H1 (cell line): Measurements from ENCODE around the gene DUOX1. TPM values are rescaled to one million over a fixed set of nuclear protein-coding genes. Genes with fewer than 3 reads are reported as not detected.
"Not testable (repeated sequence)": the region's sequence is repeated elsewhere in the genome, so short reads cannot be mapped to it uniquely, and the experiment has no call there.

ENCODE experiments used
- CTCF ChIA-PET: fragments of 300-600 bp; sonication (Branson Sonifier 250); formaldehyde crosslinking; loops from one replicate; lab custom pipeline; 2021; ENCODE audit not compliant: partially characterized antibody; lab: Charles Lee
- POLR2A ChIA-PET: fragments of 300-600 bp; sonication (Branson Sonifier 250); formaldehyde crosslinking; loops from one replicate; lab custom pipeline; 2021; ENCODE audit warnings: inconsistent platforms; ENCODE audit not compliant: partially characterized antibody; lab: Charles Lee
- DNase-seq, 2 experiments: peaks; one replicate each; pipeline versions ENCODE4 v3.0.0 to v3.0.0-alpha.2; 2010 to 2022; ENCODE audit warnings: low spot score in 2 of 2, low read depth in 1 of 2, mixed read lengths in 1 of 2
- FAIRE-seq: peaks from 2 replicates; lab custom pipeline; 2011; peaks lifted over from hg19 to GRCh38; lab: Jason Lieb, UNC
- H2AFZ ChIP-seq: 2 replicates; pipeline ENCODE4 v1.8.1; 2012; ENCODE audit warnings: low read length, inconsistent platforms
- H2AK5ac ChIP-seq: 2 replicates; pipeline ENCODE4 v1.6.1; 2013; ENCODE audit warnings: low read depth, low read length
- H2BK120ac ChIP-seq: replicated peaks from 2 replicates; pipeline ENCODE3; 2013; ENCODE audit warnings: low read depth, low read length, inconsistent platforms
- H2BK12ac ChIP-seq: 2 replicates; pipeline ENCODE4 v1.6.1; 2013; ENCODE audit warnings: low read depth, low read length
- H2BK15ac ChIP-seq: 2 replicates; pipeline ENCODE4 v1.6.1; 2013; ENCODE audit warnings: low read length
- H2BK20ac ChIP-seq: 2 replicates; pipeline ENCODE4 v1.6.1; 2013; ENCODE audit warnings: low read length
- H2BK5ac ChIP-seq: 2 replicates; pipeline ENCODE4 v1.6.1; 2013; ENCODE audit warnings: low read depth, low read length
- H3K14ac ChIP-seq: 2 replicates; pipeline ENCODE4 v1.6.1; 2013; ENCODE audit warnings: inconsistent platforms; ENCODE audit not compliant: insufficient read length
- H3K18ac ChIP-seq: 2 replicates; pipeline ENCODE4 v1.6.1; 2013; ENCODE audit warnings: low read length; ENCODE audit errors: extremely low read depth
- H3K23ac ChIP-seq: 2 replicates; pipeline ENCODE4 v1.6.1; 2013; ENCODE audit warnings: inconsistent platforms; ENCODE audit not compliant: insufficient read length
- H3K23me2 ChIP-seq: 2 replicates; pipeline ENCODE4 v1.6.1; 2013; ENCODE audit warnings: low read depth, low read length
- H3K27ac ChIP-seq: 2 replicates; pipeline ENCODE4 v1.6.1; 2011; ENCODE audit warnings: low read depth, low read length, inconsistent platforms
- H3K27me3 ChIP-seq, 4 experiments: replicated peaks in 1 of 4; 1 replicate in 1 of 4; 2 replicates in 3 of 4; pipeline versions ENCODE4 v1.6.1 to v1.8.1; 2011 to 2013; ENCODE audit warnings: low read length in 3 of 4, mild to moderate bottlenecking in 3 of 4, inconsistent platforms in 2 of 4, mixed read lengths in 2 of 4, moderate library complexity in 1 of 4; ENCODE audit not compliant: control insufficient read depth in 3 of 4, insufficient read depth in 3 of 4; ENCODE audit errors: extremely low read depth in 1 of 4
- H3K36me3 ChIP-seq, 4 experiments: 2 replicates each; pipeline versions ENCODE4 v1.6.1 to v1.8.1; 2011 to 2013; ENCODE audit warnings: mild to moderate bottlenecking in 4 of 4, low read length in 3 of 4, moderate library complexity in 2 of 4, control low read depth in 1 of 4, inconsistent platforms in 1 of 4; ENCODE audit not compliant: insufficient read depth in 4 of 4, control insufficient read depth in 2 of 4
- H3K4ac ChIP-seq: replicated peaks from 2 replicates; pipeline ENCODE3; 2013; ENCODE audit warnings: low read length, low read depth, mixed read lengths, inconsistent platforms; ENCODE audit not compliant: insufficient read length
- H3K4me1 ChIP-seq, 4 experiments: replicated peaks in 1 of 4; 1 replicate in 1 of 4; 2 replicates in 3 of 4; pipeline versions ENCODE4 v1.6.1 to v1.8.1; 2011 to 2013; ENCODE audit warnings: low read length in 3 of 4, inconsistent platforms in 2 of 4, mixed read lengths in 1 of 4; ENCODE audit not compliant: insufficient read depth in 4 of 4, control insufficient read depth in 3 of 4
- H3K4me2 ChIP-seq, 2 experiments: 2 replicates each; pipeline versions ENCODE4 v1.6.1 to v1.8.1; 2011 to 2013; ENCODE audit warnings: low read depth in 2 of 2, low read length in 2 of 2, control low read depth in 1 of 2, inconsistent platforms in 1 of 2, mild to moderate bottlenecking in 1 of 2; ENCODE audit not compliant: insufficient read depth in 1 of 2
- H3K4me3 ChIP-seq, 4 experiments: fragments of 200-600, 300-600 bp in 1 of 4; sonication (generic), shearing (Covaris generic), sonication (Bioruptor Twin) in 1 of 4; 2 replicates each; pipeline versions ENCODE4 v1.5.1 to v1.8.1; 2011 to 2016; ENCODE audit warnings: low read length in 4 of 4, low read depth in 3 of 4, control low read depth in 2 of 4, inconsistent platforms in 2 of 4, mild to moderate bottlenecking in 2 of 4, mixed read lengths in 1 of 4, moderate library complexity in 1 of 4; ENCODE audit not compliant: insufficient read depth in 2 of 4; ENCODE audit errors: extremely low read depth in 1 of 4
- H3K56ac ChIP-seq: replicated peaks from 2 replicates; pipeline ENCODE3; 2013; ENCODE audit warnings: low read depth, mild to moderate bottlenecking, mixed read lengths, low read length, inconsistent platforms; ENCODE audit not compliant: insufficient read length
- H3K79me1 ChIP-seq: 2 replicates; pipeline ENCODE4 v1.6.1; 2013; ENCODE audit warnings: low read depth, low read length, control low read depth
- H3K79me2 ChIP-seq, 2 experiments: 2 replicates each; pipeline versions ENCODE4 v1.6.1 to v1.8.1; 2012 to 2013; ENCODE audit warnings: low read length in 2 of 2, mild to moderate bottlenecking in 2 of 2, inconsistent platforms in 1 of 2; ENCODE audit not compliant: insufficient read depth in 2 of 2, control insufficient read depth in 1 of 2
- H3K9ac ChIP-seq, 4 experiments: replicated peaks in 1 of 4; 1 replicate in 1 of 4; 2 replicates in 3 of 4; pipeline versions ENCODE4 v1.6.1 to v1.8.1; 2011 to 2013; ENCODE audit warnings: low read depth in 3 of 4, low read length in 3 of 4, control low read depth in 2 of 4, mild to moderate bottlenecking in 2 of 4, moderate library complexity in 2 of 4, inconsistent platforms in 1 of 4; ENCODE audit errors: extremely low read depth in 1 of 4
- H3K9me3 ChIP-seq, 2 experiments: 2 replicates each; pipeline versions ENCODE4 v1.6.1 to v1.8.1; 2012 to 2013; ENCODE audit warnings: mild to moderate bottlenecking in 2 of 2, moderate library complexity in 2 of 2, control low read depth in 1 of 2, inconsistent platforms in 1 of 2, low read depth in 1 of 2, low read length in 1 of 2, mixed read lengths in 1 of 2; ENCODE audit not compliant: insufficient read depth in 2 of 2
- H4K20me1 ChIP-seq, 2 experiments: replicated peaks in 1 of 2; 2 replicates each; pipeline versions ENCODE3 to v1.8.1; 2011 to 2013; ENCODE audit warnings: inconsistent platforms in 2 of 2, low read length in 2 of 2, mild to moderate bottlenecking in 1 of 2; ENCODE audit not compliant: insufficient read depth in 2 of 2, control insufficient read depth in 1 of 2
- H4K5ac ChIP-seq: 2 replicates; pipeline ENCODE4 v1.6.1; 2013; ENCODE audit warnings: low read length, low read depth, mixed read lengths, inconsistent platforms; ENCODE audit not compliant: insufficient read length
- H4K8ac ChIP-seq: 2 replicates; pipeline ENCODE4 v1.8.0; 2013; ENCODE audit warnings: mild to moderate bottlenecking, moderate library complexity, low read length, inconsistent platforms; ENCODE audit not compliant: insufficient read depth; ENCODE audit errors: extremely low read depth
- H4K91ac ChIP-seq: replicated peaks from 2 replicates; pipeline ENCODE3; 2013; ENCODE audit warnings: low read length, mixed read lengths, inconsistent platforms; ENCODE audit not compliant: insufficient read length
- WGBS, 2 experiments: shearing (Covaris generic) in 1 of 2; methylation state at CpG; one replicate each; pipeline versions ENCODE4 v1.1.6 to v1.1.7; 2013 to 2015; ENCODE audit warnings: low lambda C conversion rate in 2 of 2, mixed read lengths in 2 of 2, inconsistent platforms in 1 of 2, low coverage in 1 of 2, missing lambda C conversion rate in 1 of 2; ENCODE audit not compliant: insufficient replicate concordance in 2 of 2, insufficient coverage in 1 of 2, insufficient read length in 1 of 2; ENCODE audit errors: extremely low coverage in 1 of 2, missing lambda C conversion rate in 1 of 2; 5-methylcytosine and 5-hydroxymethylcytosine counted together
- polyA plus RNA-seq, 7 experiments: library from polyadenylated mRNA; depleted of rRNA in 3 of 7; stranded (reverse) in 5 of 7; unstranded in 2 of 7; fragments of >200 nt in 5 of 7; fragments of 200-250 nt in 2 of 7; gene quantifications; 1 replicate in 5 of 7; 2 replicates in 1 of 7; 4 replicates in 1 of 7; pipeline versions ENCODE4 v1.2.1 to v1.2.3, GENCODE V29; 2011 to 2013; ENCODE audit warnings: missing spikeins in 2 of 7, mixed read lengths in 2 of 7
- total RNA-seq: library from RNA; stranded (reverse); fragmentation: NEBNext Ultra II Directional; extraction: Animal tissue kit (Norgen Biotek cat#: 25700); gene quantifications from 2 replicates; pipeline ENCODE4 v1.2.1, GENCODE V29; 2021

Gene DUOX1
- total and polyA plus RNA-seq, 2 of the 8 experiments (the other 6 are each of a cell fraction or from before 2014, with no cell fraction given), result 0.84 to 1.4 TPM

GRCh38 chr15:45082412-45082811 is 47.4 kb upstream of the DUOX1 start:
- 81% methylated on average over 8 of the region's 10 CpGs; no CpG with 5 or more reads in 1 of the 2 experiments for WGBS, 2 experiments

More at GRCh38 chr15:45082412-45082811, 47.4 kb upstream of the DUOX1 start:
- H3K79me1 ChIP-seq, H3K56ac ChIP-seq, H2BK120ac ChIP-seq, DNase-seq, H3K4me2 ChIP-seq, H3K79me2 ChIP-seq, H3K27ac ChIP-seq, H2AFZ ChIP-seq, H3K9ac ChIP-seq, H3K23ac ChIP-seq, H4K91ac ChIP-seq, H3K4ac ChIP-seq, FAIRE-seq, H2BK12ac ChIP-seq, H4K8ac ChIP-seq, H3K18ac ChIP-seq, POLR2A ChIA-PET, H2BK15ac ChIP-seq, H3K36me3 ChIP-seq, H3K4me1 ChIP-seq, H4K20me1 ChIP-seq, H4K5ac ChIP-seq, H3K27me3 ChIP-seq, H2BK20ac ChIP-seq, H2BK5ac ChIP-seq, H3K4me3 ChIP-seq, H2AK5ac ChIP-seq, H3K9me3 ChIP-seq, H3K14ac ChIP-seq, H3K23me2 ChIP-seq: not testable (repeated sequence)
- CTCF ChIA-PET, result interaction anchor here (1.0 kb wide), 1 partner anchor 46 kb away, joined by 3 read pairs; no protein-coding TSS in a partner anchor
